Thoracic aorta (tissue), 2 donors: ENCODE results near the gene EMID1. TPM values are rescaled to one million over a fixed set of nuclear protein-coding genes. Genes with fewer than 3 reads are reported as not detected.

Source experiments
- ATAC-seq: fragments of 150-250 bp; one replicate; pipeline ENCODE4 v1.8.0; 2017; ENCODE audit warnings: low read depth; ENCODE audit not compliant: insufficient number of reproducible peaks, low FRiP score
- DNase-seq: peaks from one replicate; pipeline ENCODE4 v3.0.0-alpha.2; 2020; ENCODE audit warnings: low spot score
- H3K27ac ChIP-seq, 2 donors: fragments of 200-600 bp; sonication (generic); 1 replicate in 1 of 2; 2 replicates in 1 of 2; pipeline ENCODE4 v1.5.1; 2016; ENCODE audit warnings: mild to moderate bottlenecking in 2 of 2, moderate library complexity in 2 of 2
- H3K27me3 ChIP-seq: fragments of 200-600 bp; sonication (generic); replicated peaks from 2 replicates; pipeline ENCODE4 v1.6.0; 2016; ENCODE audit warnings: mild to moderate bottlenecking; ENCODE audit not compliant: insufficient read depth
- H3K36me3 ChIP-seq: fragments of 200-600 bp; sonication (generic); one replicate; pipeline ENCODE4 v1.5.1; 2016
- H3K4me1 ChIP-seq, 2 donors: fragments of 200-600 bp; sonication (generic); 1 replicate in 1 of 2; 2 replicates in 1 of 2; pipeline versions ENCODE4 v1.5.1 to v1.6.0; 2016; ENCODE audit warnings: low read depth in 2 of 2, mild to moderate bottlenecking in 1 of 2; ENCODE audit not compliant: control insufficient read depth in 1 of 2
- H3K4me3 ChIP-seq: fragments of 200-600 bp; sonication (generic); 2 replicates; pipeline ENCODE4 v1.5.1; 2016; ENCODE audit warnings: mild to moderate bottlenecking
- H3K9me3 ChIP-seq: fragments of 200-600 bp; sonication (generic); 2 replicates; pipeline ENCODE4 v1.5.1; 2016
- CTCF ChIP-seq: fragments of 200-600 bp; sonication (generic); IDR thresholded peaks from one replicate; pipeline ENCODE4 v1.5.1; 2019; ENCODE audit warnings: antibody characterized with exemption
- total RNA-seq, 2 donors: library from RNA; depleted of rRNA; stranded (reverse); fragments of >200 nt; gene quantifications; one replicate each; pipeline versions ENCODE4 v1.1.0 to v1.2.3, GENCODE V29; 2016

The EMID1 gene
- total RNA-seq, 2 donors from 2014 or later, result 0.27 TPM; not detected in 1

DNA sequence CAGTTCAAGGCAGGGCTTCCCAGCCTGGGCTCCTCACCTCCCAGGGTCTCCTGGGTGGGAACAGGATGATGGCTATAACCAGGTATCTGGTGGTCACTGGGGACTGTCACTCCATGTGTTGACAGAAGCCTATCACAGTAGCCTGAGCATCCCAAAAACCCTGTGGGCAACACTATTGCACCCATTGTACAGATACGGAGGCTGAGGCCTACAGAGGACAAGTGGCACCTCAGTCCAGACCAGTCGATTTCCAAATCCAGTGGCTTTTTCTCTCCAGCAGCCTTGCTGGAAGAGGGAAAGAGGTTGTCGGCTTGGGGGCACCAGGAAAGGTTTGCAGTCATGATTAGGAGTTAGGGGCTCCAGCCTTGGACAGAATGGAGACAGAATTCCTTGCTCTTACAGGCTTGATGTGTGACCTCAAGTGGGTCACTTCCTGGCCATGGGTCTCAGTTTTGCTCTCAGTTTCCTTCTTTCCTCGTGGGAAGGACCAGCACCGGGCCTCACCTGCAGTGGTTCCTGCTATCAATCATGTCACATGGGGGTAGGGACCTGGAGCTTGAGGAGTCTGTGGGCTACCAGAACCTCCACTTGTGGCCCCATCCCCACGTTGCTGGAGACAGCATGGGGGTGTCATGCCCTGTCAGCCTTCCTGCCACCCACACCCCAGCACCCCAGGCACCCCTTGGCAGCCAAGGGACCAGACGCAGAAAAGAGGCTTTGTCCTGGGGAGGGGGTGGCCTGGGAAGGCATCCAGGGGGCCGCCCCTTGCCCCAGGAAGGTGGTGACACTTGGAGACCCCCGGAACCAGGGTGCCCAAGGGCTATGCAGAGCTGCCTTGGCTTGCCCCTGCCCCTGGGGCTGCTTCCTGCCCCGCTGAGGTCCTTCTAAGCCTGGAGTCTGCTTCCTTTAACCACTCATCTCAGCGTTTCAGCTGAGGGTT lies 2.1 kb downstream of the EMID1 start:
- ATAC-seq (no peak), DNase-seq (no peak)
- H3K4me1 ChIP-seq, result peaks cover 3 to 8% of the 10 kb centered on the region in 2 donors
- TF ChIP-seq CTCF, result no peak
- H3K36me3 ChIP-seq, result no peaks in the 10 kb centered on the region
- H3K4me3 ChIP-seq, result no peak overlapping the region
- H3K27ac ChIP-seq, result no peak overlapping the region
- H3K9me3 ChIP-seq, result no peaks in the 10 kb centered on the region
- H3K27me3 ChIP-seq, result no peaks in the 10 kb centered on the region

DNA sequence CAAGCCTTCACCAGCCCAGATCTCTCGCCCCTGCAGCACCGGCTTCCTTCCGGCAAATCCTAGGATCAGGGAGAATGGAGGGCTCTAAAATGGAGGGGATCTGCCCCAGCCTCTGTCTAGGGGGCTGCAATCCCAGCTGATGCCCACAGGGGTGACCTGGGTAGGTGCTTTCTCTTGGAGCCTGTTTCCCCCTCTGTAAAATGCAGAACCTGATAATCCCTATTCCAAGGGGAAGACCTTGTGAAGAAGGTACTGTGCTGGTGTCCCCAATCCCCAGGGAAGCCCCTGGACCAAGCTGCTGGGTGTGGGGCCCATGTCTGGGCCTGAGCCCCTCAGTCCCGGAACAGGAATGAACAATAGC lies 2.8 kb downstream of the EMID1 start:
- TF ChIP-seq CTCF, result no peak
- Histone ChIP-seq H3K27me3 (no peaks in the 10 kb centered on the region), H3K4me3 (no peak overlapping the region), H3K36me3 (no peaks in the 10 kb centered on the region), H3K4me1 (peaks cover 3 to 8% of the 10 kb centered on the region in 2 donors), H3K9me3 (no peaks in the 10 kb centered on the region), H3K27ac (no peak overlapping the region)
- no peak for ATAC-seq
- DNase-seq, result no peak

GRCh38 chr22:29208879-29209623 lies 3.4 kb downstream of the EMID1 start:
- no peak overlapping the region for H3K27ac ChIP-seq
- peaks cover 3 to 8% of the 10 kb centered on the region in 2 donors for H3K4me1 ChIP-seq
- H3K36me3 ChIP-seq, result no peaks in the 10 kb centered on the region
- H3K27me3 ChIP-seq, result no peaks in the 10 kb centered on the region
- no peak for ATAC-seq
- no peak for TF ChIP-seq CTCF
- no peaks in the 10 kb centered on the region for H3K9me3 ChIP-seq
- no peak overlapping the region for H3K4me3 ChIP-seq
- no peak for DNase-seq

DNA sequence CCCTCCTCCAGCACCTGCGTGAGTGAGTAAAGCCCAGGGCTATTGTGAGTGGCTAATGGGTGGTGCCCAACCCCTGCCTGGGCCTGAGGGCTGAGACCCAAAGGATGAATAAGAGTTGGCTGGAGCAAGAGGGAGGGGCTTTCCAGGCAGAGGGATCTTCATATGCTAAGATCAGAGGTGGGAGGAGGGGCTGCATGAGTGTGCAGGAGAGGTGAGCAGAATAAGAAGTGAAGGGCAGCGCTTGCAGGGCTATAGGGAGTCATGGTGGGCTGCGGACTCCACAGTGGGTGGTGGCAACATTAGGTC lies 3.9 kb downstream of the EMID1 start:
- H3K4me3 ChIP-seq, result no peak overlapping the region
- no peaks in the 10 kb centered on the region for H3K9me3 ChIP-seq
- no peak for TF ChIP-seq CTCF
- no peak for DNase-seq
- no peak for ATAC-seq
- H3K4me1 ChIP-seq, result peaks cover 3 to 8% of the 10 kb centered on the region in 2 donors
- H3K27ac ChIP-seq, result no peak overlapping the region
- H3K27me3 ChIP-seq, result no peaks in the 10 kb centered on the region
- H3K36me3 ChIP-seq, result no peaks in the 10 kb centered on the region

DNA sequence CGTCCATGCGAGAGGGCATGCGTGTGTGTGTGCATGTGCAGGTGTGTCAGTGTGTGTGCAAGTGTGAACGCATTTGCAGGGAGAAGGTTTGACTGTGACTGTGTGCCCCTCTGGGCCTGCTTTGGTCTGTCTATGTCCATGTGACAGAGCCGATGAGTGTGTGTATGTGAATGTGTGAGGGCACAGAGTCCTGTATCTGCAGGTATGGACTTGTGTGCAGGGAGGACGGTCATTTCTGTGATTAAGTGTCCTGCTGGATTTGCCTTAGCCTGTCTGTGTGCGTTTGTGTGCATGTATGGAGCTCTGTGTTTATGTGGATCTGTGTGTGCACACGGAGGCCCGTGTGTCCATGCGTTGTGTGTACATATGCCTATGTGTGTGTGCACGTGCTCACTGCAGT lies 5.4 kb downstream of the EMID1 start:
- H3K27ac ChIP-seq, result no peak overlapping the region
- DNase-seq (no peak), ATAC-seq (no peak)
- no peak overlapping the region for H3K4me3 ChIP-seq
- H3K36me3 ChIP-seq, result no peaks in the 10 kb centered on the region
- peaks cover 2 to 6% of the 10 kb centered on the region in 2 donors for H3K4me1 ChIP-seq
- no peak for TF ChIP-seq CTCF
- H3K9me3 ChIP-seq, result no peaks in the 10 kb centered on the region
- no peaks in the 10 kb centered on the region for H3K27me3 ChIP-seq
